Frontal cortex (tissue), 4 donors: ENCODE results near the gene SH2D6. TPM values are rescaled to one million over a fixed set of nuclear protein-coding genes. Genes with fewer than 3 reads are reported as not detected.
"Not testable (repeated sequence)": the region's sequence is repeated elsewhere in the genome, so short reads cannot be mapped to it uniquely, and the experiment has no call there.

Experiments
- DNase-seq, 2 donors: peaks; one replicate each; pipeline ENCODE4 v3.0.0; 2012; ENCODE audit warnings: low spot score in 2 of 2
- FAIRE-seq: peaks from 2 replicates; lab custom pipeline; 2012; peaks lifted over from hg19 to GRCh38; lab: Jason Lieb, UNC
- total RNA-seq: library from RNA; depleted of rRNA; stranded (reverse); fragments of >200 nt; gene quantifications from one replicate; pipeline ENCODE4 v1.2.3, GENCODE V29; 2014
- donor health status: control.
- donor health status: control.
- donor health status: control.

Gene SH2D6
- total RNA-seq, result 0.41 TPM

DNA sequence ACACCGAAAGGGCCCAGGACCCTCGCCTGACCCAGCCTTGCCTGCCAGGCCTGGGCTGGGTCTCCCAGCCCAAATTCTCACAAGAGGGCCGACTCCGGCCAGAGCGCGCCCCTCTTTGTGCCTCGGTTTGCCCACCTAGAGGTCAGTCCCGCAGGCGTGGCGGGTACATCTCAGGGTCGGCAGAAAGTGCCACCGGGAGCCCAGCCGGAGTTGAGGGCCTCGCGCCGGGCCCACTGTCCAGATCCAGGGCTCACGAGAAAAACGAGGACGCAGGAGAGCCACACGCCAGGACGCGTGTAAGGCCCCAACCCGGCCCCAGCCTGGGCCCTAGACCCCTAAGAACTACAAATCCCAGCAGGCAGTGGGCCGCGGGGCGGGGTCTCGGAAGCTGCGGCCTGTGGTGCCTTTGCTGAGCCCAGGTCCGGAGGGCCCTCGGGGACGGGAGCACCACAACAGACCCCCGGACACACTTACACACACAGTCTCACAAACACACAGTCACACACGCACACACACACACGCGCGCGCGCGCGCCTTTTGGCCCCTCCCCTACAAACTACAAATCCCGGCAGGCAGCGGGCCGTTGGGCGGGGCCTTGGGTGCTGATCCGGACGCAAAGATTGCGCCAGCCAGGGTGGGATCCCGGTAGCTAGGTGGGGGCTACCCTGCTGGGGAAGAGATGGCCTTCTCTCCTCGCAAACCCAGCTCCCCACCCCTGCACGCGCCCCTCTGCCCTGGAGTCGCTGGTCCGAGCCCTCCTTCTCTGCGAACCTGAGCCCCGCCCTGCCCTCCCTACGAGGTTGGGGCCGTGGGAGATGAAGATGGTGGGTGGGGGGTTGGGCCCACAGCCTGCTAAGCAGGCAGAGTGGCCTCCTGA lies at the start of gene SH2D6:
Gene SH2D6, plus strand, starts transcription at position 583 of the 877 bp plus-strand sequence. CDS start 10,752 bp downstream, outside the sequence.
- FAIRE-seq (no peak), DNase-seq (peak; percentile 86 to 87)

DNA sequence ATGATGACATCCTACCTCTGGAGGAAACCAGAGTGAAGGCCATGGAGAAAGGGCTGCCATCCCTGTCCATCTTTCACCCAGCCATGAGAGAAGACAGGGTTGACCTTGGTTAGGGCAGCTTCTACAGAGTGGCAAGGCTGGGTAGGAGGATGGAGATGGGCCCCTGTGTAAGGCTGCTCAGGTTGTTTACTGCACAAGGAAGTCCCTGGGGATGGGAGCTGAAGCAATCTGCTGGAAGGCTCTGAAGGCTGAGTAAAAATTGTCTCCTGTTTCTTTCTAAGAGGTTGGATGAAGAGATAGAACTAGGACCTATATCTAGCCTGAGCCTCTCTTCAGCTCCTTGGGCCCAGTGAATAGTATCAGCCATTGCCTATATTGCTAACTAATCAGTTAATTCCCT lies 49.6 kb upstream of the SH2D6 start:
- FAIRE-seq, result no peak
- DNase-seq, result no peak

DNA sequence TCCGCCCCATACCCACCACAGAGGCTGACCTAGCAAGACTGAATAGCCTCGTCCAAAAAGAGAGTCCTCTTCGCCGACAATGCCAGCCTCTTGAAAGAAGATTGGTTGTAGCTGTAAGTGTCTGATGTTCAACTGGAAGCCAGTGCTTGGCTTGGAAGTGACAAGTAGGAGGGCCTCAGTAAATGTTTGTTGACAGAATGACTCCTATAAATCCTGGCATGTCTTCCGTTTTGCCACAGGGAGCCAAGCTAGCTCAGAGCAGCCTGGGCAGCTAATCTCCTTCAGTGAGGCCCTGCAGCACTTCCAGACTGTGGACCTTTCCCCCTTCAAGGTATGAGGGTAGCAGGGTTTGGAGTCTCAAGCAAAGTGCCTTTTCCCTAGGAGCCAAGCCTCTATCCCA lies 49.0 kb upstream of the SH2D6 start:
- DNase-seq (no peak), FAIRE-seq (no peak)

DNA sequence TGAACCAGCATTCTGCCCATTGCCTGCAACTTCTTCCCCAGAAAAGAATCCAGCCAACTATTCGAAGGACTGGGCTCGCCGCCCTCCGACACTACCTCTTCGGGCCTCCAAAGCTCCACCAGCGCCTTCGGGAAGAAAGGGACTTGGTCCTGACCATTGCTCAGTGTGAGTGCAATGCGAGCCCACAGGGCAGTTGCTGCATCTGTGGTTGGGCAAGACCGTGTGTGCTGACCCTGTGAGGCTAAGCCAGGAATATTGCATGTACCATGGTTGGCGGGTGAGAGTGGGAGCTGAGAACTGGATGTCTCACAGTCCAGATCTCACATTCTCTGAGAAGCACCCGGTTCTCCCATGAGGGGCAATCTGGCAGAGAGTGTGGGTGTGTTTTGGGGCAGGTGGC lies 47.5 kb upstream of the SH2D6 start:
- DNase-seq (no peak), FAIRE-seq (no peak)

DNA sequence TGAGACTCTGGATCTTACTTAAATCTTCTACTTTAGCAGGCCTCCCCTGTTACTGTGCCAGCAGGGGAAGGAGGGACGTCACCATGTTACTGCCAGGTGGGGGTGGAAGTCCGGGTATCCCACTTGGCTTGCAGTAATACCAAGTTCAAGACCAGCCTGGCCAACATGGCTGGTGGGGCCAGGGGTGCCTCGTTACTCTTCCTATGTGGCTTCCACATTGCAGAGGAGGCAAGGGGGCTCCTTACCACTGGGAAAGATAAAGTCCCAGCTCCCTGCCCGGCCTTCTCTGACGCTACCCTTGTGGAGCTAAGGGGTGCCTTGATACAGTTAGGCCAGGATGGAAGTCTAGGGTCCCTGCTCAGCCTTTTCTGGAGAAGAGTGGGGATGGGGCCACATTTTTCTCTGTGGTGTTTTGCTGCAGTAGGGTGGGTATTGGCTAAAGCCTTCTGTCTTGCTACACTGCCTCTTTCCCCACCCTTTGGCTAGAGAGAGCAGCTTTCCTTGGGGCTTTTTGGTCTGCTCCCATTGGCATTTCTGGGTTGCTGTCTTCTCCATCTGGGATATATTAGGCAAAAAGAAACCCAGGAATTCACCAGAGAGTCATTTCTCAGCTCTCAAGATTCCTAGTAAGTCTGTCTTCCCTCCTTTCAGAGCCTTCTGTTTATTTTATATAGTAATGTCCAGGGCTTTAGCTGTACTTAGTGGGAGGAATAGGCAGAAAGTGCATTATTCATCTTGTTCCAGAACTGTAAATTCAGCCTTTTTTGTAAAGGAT lies 42.0 kb upstream of the SH2D6 start:
- DNase-seq (no peak), FAIRE-seq (no peak)

DNA sequence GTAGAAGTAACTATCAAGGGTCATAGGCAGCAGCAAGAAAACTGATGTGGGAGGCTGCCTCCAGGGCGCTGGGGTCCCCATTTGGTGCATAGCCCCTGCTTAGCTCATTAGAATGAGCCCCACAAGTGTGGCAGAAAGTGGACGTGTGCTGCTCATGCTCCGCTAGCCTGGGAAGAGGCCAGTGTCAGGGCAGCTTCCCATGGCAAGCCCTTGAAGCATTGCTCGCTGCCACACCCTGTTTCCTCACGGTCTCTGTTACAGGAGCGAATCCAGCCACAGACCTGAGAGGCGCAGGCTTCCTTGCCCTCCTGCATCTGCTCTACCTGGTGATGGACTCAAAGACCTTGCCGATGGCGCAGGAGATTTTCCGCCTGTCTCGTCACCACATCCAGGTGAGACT lies 41.4 kb upstream of the SH2D6 start:
- DNase-seq, result no peak
- FAIRE-seq, result no peak

DNA sequence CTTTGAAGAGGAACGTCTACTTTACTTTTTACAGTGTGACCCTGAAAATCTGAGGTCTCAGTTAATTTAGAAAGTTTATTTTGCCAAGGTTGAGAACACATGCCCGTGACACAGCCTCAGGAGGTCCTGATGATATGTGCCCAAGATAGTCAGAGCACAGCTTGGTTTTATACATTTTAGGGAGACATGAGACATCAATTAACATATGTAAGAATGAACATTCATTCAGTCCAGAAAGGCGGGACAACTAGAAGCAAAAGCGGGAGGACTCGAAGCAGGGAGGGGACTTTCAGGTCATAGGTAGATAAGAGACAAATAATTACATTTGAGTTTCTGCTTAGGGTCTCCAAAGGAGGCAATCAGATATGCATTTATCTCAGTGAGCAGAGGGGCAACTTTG lies 40.3 kb upstream of the SH2D6 start:
- FAIRE-seq (no peak), DNase-seq (no peak)

DNA sequence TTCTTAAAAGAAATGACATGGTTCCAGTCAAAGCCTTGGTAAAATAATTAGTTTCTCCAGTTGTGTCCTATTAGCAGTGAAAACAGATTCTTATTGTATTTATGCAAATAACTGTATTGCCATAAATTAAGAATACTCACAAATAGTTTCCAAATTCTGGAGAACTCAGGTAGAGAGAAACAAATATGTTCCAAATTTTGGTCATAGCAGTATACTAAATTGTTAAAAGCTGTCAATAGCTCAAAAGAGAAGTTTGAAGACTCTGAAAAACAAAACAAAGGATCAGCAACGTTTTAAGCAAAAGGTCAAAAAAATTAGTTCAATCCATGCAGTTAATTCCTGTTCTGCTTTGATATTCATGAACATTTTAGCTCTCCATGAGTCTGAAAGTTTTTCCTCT lies 38.5 kb upstream of the SH2D6 start:
- FAIRE-seq (no peak), DNase-seq (no peak)

DNA sequence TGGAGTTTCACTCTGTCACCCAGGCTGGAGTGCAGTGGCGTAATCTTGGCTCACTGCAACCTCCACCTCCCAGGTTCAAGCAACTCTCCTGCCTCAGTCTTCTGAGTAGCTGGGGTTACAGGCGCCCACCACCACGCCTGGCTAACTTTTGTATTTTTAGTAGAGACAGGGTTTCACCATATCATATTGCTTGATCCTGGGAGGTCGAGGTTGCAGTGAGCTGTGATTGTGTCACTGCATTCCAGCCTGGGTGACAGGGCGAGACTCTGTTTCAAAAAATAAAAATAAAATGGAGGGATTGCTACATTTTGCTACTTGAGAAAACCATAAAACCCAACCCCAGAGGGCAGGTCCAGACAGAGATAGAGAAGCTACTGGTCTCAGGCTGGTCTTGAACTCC lies 35.4 kb upstream of the SH2D6 start:
- DNase-seq, FAIRE-seq: not testable (repeated sequence)

DNA sequence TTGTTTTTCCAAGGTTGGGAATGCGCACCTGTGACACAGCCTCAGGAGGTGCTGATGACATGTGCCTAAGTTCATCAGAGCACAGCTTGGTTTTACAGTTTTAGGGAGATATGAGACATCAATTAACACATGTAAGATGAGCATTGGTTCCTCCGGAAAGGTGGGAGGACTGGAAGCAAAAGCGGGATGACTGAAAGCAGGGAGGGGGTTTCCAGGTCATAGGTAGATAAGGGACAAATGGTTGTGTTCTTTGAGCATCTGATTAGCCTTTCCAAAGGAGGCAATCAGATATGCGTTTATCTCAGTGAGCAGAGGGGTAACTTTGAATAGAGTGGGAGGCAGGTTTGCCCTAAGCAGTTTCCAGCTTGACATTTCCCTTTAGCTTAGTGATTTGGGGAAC lies 34.7 kb upstream of the SH2D6 start:
- FAIRE-seq, result no peak
- DNase-seq, result no peak

DNA sequence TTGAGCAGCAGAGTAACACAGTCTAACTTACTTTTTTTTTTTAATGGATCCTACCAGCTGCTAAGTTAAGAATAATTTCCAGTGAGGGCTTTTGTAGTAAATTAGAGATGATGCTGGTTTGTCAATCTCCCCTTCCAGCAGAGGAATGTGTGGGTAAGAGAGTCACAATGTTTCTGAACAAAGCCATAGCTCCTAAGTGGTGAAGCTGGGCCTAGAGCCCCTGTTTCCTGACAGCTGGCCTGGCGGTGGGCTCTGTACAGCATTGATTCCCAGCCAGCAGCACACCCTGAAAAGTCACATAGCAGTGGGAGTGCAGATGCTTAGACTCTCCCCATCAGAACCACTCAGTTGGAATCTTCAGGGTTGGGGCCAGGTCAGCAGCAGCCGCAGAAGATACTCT lies 32.8 kb upstream of the SH2D6 start:
- DNase-seq, result no peak
- no peak for FAIRE-seq

DNA sequence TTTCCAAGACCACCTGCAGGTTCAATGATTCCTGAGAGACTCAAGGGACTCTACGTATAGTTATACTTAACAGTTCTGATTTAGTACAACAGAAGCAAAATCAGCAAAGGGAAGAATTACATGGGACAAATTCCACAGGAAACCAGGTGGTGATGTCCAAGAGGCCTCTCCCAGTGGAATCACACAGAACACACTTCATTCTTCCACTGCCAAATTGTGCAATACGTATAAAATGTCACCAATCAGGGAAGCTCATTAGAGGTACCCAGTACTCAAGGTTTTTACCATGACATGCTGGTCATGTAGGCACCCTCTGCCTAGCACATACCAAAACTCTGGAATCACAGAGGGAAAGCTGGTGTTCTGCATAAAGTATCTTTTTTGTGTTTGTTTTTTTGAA lies 30.8 kb upstream of the SH2D6 start:
- no peak for DNase-seq
- no peak for FAIRE-seq

DNA sequence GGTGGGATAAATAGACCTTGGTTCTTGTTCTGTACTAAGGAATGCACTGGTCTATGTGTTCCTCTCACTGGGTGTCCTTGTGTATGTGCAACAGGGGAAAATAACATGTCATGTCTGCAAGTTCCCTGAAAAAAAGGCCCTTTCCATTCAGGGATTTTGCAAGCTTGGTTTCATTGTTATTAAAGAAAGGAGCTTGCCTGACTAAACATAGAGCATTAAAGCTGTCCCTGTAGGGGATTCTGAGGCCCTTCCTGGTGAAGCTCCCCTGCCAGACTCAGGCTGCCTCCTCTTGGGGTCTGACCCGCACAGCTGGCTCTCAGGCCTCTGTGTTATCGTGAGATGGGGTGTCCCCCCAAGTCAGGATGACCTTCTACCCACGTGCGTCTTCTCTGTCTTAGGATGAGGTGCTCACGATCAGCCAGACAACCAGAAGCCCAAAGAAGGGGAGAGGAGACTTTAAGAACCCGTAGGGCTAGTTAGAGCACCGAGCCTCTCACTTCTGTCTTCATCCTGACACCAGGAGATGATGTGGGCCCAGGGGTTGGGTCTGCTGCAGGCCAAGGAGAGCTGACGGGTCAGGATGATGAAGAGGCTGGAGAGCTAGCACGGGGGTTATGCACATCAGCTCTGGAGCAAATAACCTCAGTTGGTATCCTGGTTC lies 29.5 kb upstream of the SH2D6 start:
- FAIRE-seq, result no peak
- DNase-seq, result no peak

DNA sequence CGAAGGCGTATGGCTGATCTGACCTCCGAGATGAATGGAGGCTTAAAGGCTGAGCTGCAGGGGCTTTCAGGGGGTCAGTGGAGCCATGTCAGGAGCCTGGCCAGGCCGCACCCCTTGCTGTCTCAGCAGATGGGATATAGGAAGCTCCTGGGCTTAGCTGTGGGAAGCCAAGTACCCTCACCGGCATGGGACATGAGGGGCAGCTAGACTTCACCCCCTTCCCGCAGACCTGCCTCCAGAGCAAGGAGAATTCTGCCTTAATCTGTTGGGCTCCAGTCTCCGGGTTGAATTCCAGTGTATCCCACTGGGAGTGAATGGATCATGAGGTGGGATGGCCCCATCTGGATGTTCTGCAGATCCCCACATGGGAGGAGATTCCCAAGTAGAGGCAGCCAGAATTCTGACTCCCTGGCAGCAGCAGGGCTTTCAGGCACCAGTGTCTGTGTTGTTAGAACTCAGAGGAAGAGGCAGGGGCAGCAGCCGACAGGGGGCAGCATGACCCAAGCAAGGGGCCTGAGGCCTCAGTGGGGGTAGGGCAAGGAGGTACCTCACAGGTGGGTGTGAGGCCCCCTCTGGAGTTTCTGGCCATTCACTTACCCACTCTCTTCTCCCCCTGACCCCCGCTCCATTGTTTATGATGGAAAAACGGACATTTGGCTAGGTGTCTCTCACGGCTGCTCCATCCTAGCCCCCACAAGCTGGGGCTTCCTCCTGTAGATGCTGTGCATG lies 27.4 kb upstream of the SH2D6 start:
- FAIRE-seq, result no peak
- DNase-seq, result no peak

DNA sequence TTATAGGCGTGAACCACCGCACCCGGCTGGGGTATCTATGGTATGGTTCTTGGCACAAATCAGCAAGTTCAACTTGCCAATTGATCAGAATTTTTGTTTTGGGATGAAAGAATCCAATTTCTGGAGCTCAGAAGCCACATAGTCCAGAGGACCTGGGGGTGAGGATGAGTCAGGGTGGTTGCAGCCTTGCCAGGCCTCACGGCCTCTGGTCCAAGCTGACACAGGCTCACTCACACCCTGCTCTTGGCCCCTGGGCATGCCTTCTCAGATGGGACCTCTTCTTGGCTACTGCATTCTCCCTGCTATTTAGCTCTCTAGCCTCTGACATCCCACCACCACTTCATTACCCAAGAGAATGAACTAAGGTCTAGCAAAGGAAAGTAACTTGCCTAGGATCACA lies 24.7 kb upstream of the SH2D6 start:
- no peak for DNase-seq
- FAIRE-seq, result no peak

DNA sequence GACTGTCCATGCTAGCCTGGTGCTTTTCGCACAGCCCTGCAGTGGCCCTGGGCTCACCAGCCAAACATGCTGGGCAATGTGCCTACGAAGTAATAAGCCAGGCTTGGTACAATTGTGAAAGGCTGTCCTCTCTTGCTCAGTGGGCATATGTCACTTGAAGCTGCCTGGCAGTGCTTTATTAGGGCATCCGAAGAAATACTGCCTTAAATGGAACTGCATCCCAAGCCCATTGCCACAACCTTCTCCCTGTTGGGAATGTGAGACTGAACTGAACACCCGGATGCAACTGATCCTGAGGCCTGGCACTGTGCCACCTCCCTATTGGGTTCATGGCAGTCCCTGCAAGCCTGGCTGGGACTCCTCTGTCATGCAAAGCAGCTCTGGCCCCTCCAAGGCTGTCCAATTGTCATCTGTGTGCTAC lies 24.2 kb upstream of the SH2D6 start:
- DNase-seq (no peak), FAIRE-seq (no peak)

DNA sequence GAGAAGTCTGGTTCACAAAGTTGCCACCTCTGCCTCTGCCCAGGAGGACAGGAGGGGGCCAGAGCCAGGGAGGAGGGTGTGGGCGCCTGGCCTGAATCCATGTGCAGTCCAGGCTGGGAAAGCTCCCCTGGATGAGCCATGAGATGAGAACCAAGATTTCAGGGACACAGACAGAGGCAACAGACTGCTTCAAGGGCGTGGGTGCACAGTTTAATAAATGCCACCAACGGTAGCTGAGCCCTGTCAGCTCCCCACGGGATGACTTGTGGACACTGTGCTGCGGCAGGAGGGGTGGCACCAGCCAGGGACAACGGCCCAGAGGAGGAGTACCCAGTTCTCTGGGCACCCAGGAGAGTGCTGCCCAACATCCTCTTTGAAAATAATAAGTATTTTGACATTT lies 23.5 kb upstream of the SH2D6 start:
- no peak for FAIRE-seq
- DNase-seq, result no peak

DNA sequence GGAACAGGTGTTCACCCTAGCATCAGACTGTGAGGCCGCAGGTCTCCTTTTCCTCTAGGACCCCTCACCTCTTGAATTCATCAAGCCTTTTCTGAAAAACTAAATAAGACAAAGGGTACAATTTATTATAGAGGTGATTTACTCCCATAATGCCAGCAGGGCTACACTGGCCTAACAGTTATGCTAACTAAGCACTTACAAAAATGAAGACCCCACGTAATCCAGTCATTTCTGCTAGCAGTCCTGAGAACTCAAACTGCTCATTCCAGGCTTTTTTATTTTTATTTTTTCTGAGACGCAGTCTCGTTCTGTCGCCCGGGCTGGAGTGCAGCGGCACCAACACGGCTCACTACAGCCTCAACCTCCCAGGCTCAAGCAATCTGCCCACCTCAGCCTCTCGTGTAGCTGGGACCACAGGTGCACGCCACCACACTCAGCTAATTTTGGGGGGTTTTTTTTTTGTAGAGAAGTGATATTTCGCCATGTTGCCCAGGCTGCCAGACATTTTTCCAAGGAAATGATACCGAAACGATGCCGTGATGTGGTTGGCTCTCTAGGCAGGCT lies 22.5 kb upstream of the SH2D6 start:
- no peak for FAIRE-seq

DNA sequence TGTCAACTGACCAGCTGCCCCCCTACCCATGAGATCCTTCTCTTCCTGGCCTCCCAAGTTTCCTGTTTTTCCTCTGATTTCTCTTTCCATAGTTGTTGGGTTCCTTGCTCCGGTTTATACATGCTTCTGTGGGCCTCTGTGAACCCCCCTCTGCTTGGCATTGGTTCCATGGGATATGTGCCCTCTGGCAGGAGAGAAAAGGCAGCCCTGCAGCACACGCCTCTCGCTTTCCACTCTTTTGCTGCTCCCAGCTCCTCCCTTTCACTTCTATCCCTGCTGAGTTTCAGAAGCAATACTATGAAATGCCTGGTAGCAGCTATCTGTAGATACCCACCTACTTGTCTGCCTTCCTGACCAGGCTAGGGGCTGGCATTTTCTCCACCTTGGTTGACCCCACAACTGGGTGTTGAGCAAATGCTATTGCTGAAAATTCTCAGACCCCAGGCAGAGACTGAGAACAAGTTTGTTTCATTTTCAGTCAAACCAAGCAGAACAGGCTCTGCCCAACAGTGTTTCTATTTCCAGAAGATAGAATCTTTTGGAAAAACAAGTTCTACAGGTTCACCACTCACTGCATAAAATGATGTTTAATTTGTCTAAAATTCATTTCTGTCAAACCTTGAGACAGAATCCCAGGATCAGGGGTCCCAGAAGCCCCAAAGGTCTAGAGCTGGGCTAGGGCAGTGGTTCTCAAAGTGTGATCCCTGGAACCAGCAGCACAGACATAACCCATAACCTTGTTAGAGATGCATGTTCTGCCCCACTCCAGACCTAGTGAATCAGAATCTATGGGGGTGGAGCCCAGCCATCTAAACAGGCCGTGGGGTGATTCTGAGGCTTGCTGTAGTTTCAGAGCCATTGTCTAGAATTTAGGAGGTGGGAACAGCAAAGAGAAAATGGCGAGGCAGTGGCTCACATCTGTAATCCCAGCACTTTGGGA lies 21.7 kb upstream of the SH2D6 start:
- DNase-seq (no peak), FAIRE-seq (no peak)

More for the DNA sequence above, 22.5 kb upstream of the SH2D6 start:
- DNase-seq, result no peak
